ENCODE measurements around the gene HDHD2.

DNA sequence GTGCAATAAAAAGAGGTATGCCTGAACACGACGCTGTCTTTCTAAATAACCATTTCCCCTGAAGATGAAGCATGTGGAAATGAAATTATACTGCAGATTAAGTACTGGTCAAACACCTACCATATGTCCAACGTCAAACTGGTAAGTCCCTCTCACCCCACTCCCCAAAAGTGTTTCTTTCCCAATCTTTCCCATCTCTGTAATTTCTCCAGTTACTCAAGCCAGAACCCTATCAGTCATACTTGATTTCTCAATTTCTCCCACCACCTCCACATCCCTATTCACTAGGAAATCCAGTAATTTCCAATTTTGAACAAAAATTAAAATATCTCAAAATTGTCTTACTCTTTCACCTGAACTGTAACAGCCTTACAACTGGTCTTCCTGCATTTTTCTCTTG, 29.2 kb downstream of the HDHD2 start:
- TF ChIP-seq, protein P1, sequence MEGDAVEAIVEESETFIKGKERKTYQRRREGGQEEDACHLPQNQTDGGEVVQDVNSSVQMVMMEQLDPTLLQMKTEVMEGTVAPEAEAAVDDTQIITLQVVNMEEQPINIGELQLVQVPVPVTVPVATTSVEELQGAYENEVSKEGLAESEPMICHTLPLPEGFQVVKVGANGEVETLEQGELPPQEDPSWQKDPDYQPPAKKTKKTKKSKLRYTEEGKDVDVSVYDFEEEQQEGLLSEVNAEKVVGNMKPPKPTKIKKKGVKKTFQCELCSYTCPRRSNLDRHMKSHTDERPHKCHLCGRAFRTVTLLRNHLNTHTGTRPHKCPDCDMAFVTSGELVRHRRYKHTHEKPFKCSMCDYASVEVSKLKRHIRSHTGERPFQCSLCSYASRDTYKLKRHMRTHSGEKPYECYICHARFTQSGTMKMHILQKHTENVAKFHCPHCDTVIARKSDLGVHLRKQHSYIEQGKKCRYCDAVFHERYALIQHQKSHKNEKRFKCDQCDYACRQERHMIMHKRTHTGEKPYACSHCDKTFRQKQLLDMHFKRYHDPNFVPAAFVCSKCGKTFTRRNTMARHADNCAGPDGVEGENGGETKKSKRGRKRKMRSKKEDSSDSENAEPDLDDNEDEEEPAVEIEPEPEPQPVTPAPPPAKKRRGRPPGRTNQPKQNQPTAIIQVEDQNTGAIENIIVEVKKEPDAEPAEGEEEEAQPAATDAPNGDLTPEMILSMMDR (IDR thresholded peaks at IDR 0.05; ENCODE audit: low read depth, low read length, missing input control) = no peak
- TF ChIP-seq, protein P2, sequence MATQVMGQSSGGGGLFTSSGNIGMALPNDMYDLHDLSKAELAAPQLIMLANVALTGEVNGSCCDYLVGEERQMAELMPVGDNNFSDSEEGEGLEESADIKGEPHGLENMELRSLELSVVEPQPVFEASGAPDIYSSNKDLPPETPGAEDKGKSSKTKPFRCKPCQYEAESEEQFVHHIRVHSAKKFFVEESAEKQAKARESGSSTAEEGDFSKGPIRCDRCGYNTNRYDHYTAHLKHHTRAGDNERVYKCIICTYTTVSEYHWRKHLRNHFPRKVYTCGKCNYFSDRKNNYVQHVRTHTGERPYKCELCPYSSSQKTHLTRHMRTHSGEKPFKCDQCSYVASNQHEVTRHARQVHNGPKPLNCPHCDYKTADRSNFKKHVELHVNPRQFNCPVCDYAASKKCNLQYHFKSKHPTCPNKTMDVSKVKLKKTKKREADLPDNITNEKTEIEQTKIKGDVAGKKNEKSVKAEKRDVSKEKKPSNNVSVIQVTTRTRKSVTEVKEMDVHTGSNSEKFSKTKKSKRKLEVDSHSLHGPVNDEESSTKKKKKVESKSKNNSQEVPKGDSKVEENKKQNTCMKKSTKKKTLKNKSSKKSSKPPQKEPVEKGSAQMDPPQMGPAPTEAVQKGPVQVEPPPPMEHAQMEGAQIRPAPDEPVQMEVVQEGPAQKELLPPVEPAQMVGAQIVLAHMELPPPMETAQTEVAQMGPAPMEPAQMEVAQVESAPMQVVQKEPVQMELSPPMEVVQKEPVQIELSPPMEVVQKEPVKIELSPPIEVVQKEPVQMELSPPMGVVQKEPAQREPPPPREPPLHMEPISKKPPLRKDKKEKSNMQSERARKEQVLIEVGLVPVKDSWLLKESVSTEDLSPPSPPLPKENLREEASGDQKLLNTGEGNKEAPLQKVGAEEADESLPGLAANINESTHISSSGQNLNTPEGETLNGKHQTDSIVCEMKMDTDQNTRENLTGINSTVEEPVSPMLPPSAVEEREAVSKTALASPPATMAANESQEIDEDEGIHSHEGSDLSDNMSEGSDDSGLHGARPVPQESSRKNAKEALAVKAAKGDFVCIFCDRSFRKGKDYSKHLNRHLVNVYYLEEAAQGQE (IDR thresholded peaks at IDR 0.05) = no peak
- no peak for TF ChIP-seq TAF1 (conservative IDR thresholded peaks at IDR 0.05)
- TF ChIP-seq, protein P3, sequence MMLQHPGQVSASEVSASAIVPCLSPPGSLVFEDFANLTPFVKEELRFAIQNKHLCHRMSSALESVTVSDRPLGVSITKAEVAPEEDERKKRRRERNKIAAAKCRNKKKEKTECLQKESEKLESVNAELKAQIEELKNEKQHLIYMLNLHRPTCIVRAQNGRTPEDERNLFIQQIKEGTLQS (IDR thresholded peaks at IDR 0.05) = no peak
- TF ChIP-seq EGR1 (IDR thresholded peaks at IDR 0.05; ENCODE audit: low read depth in 2 of 2) = no peak
- TF ChIP-seq RAD21 (IDR thresholded peaks at IDR 0.05) = no peak
- no peak for TF ChIP-seq JUND (IDR thresholded peaks at IDR 0.05)
- no peak for TF ChIP-seq YY1 (IDR thresholded peaks at IDR 0.05)
- TF ChIP-seq RXRA (IDR thresholded peaks at IDR 0.05) = no peak
- TF ChIP-seq FOXA1 (IDR thresholded peaks at IDR 0.05) = no peak
- TF ChIP-seq GABPA (IDR thresholded peaks at IDR 0.05 in 1 of 2, conservative IDR thresholded peaks at IDR 0.05 in 1 of 2) = no peak
- TF ChIP-seq HNF4G (IDR thresholded peaks at IDR 0.05) = no peak
- TF ChIP-seq, protein P4, sequence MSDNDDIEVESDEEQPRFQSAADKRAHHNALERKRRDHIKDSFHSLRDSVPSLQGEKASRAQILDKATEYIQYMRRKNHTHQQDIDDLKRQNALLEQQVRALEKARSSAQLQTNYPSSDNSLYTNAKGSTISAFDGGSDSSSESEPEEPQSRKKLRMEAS (IDR thresholded peaks at IDR 0.05) = no peak

All from liver (tissue), 3 donors.